Stimulated activated CD4-positive, alpha-beta T cell treated with anti-CD3 and anti-CD28 coated beads, Interleukin-4, amount 100 ng/mL, for 4 hours (primary cell): ENCODE measurements around the gene ITGA2.

ENCODE experiments used
- DNase-seq, 2 experiments: peaks; one replicate each; pipeline ENCODE4 v3.0.0-alpha.2; 2020

The ITGA2 gene

GRCh38 chr5:53022930-53023511 lies 33.9 kb downstream of the ITGA2 start:
- DNase-seq, result no peak

- DNase-seq, result no peak
Observed at GRCh38 chr5:53023969-53024368, 34.8 kb downstream of the ITGA2 start.

GRCh38 chr5:53024535-53024934 lies 35.4 kb downstream of the ITGA2 start:
- DNase-seq, result no peak

GRCh38 chr5:53025487-53025886 lies 36.3 kb downstream of the ITGA2 start:
- no peak for DNase-seq

GRCh38 chr5:53027913-53028312 lies 38.8 kb downstream of the ITGA2 start:
- DNase-seq, result no peak

GRCh38 chr5:53029608-53030007 lies 40.5 kb downstream of the ITGA2 start:
- no peak for DNase-seq

GRCh38 chr5:53030893-53031292 lies 41.7 kb downstream of the ITGA2 start:
- DNase-seq, result no peak

- DNase-seq, result no peak
Observed at GRCh38 chr5:53031695-53032096, 42.5 kb downstream of the ITGA2 start.

- no peak for DNase-seq
Observed at GRCh38 chr5:53032188-53032587, 43.0 kb downstream of the ITGA2 start.

- DNase-seq, result no peak
Observed at GRCh38 chr5:53034832-53035231, 45.7 kb downstream of the ITGA2 start.

- DNase-seq, result no peak
Observed at GRCh38 chr5:53035868-53036381, 46.8 kb downstream of the ITGA2 start.

GRCh38 chr5:53037141-53037859 lies 48.1 kb downstream of the ITGA2 start:
- no peak for DNase-seq

GRCh38 chr5:53038196-53038847 lies 49.2 kb downstream of the ITGA2 start:
- DNase-seq, result no peak

GRCh38 chr5:53039855-53040254 lies 50.7 kb downstream of the ITGA2 start:
- DNase-seq, result no peak

- DNase-seq, result no peak
Observed at GRCh38 chr5:53041071-53041692, 52.0 kb downstream of the ITGA2 start.

- DNase-seq, result no peak
Observed at GRCh38 chr5:53041740-53042139, 52.6 kb downstream of the ITGA2 start.

- no peak for DNase-seq
Observed at GRCh38 chr5:53045263-53045662, 56.1 kb downstream of the ITGA2 start.

- no peak for DNase-seq
Observed at GRCh38 chr5:53048248-53048647, 59.1 kb downstream of the ITGA2 start.

GRCh38 chr5:53052499-53052898 lies 63.3 kb downstream of the ITGA2 start:
- no peak for DNase-seq

GRCh38 chr5:53053364-53053763 lies 64.2 kb downstream of the ITGA2 start:
- no peak for DNase-seq

GRCh38 chr5:53055365-53055764 lies 66.2 kb downstream of the ITGA2 start:
- no peak for DNase-seq

- no peak for DNase-seq
Observed at GRCh38 chr5:53059281-53059680, 70.1 kb downstream of the ITGA2 start.

- DNase-seq, result no peak
Observed at GRCh38 chr5:53063176-53063575, 74.0 kb downstream of the ITGA2 start.

GRCh38 chr5:53063791-53064190 lies 74.6 kb downstream of the ITGA2 start:
- no peak for DNase-seq
